Germinal center (tissue), 1 donor: Measurements from ENCODE around the gene SELENOH.
"Not testable (repeated sequence)": the region's sequence is repeated elsewhere in the genome, so short reads cannot be mapped to it uniquely, and the experiment has no call there.

Source experiments
- DNase-seq: peaks from one replicate; pipeline ENCODE4 v3.0.0; 2012; ENCODE audit warnings: mixed read lengths, low spot score

Gene SELENOH

GRCh38 chr11:57741132-57742086, at the start of gene SELENOH:
SELENOH (plus strand) TSS chr11:57741491; CDS start chr11:57741596, 105 bp downstream.
- peak; percentile 90 for DNase-seq

DNA sequence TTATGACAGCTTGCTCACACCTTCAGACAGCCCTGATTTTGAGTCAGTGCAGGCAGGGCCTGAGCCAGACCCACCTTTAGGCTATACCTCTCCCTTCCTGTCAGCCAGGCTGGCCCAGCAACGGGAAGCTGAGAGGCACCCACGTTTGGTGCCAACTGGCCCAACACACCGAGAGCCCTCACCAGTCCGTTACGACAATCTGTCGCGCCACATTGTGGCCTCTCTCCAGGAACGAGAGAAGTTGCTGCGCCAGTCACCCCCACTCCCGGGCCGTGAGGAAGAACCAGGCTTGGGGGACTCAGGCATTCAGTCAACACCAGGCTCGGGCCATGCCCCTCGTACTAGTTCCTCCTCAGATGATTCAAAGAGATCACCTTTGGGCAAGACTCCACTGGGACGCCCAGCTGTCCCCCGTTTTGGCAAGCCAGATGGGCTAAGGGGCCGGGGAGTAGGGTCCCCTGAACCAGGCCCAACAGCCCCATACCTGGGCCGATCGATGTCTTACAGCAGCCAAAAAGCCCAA, 42.4 kb upstream of the SELENOH start:
- DNase-seq, result no peak

DNA sequence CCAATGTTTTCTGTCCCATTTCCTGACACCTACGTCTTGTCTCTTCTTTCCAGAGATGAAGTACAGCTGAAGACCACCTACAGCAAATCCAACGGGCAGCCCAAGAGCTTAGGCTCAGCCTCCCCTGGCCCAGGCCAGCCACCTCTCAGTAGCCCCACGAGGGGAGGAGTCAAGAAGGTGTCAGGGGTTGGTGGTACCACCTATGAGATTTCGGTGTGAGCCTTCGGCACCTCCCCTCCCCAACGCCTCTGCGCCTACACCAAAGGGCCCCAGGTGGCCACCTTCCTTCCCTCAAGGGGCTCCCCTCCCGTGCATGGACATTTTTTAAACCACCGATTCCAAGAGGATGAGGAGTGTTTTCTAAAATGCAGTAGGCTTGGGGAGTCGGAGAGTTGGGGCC, 41.5 kb upstream of the SELENOH start:
- no peak for DNase-seq

DNA sequence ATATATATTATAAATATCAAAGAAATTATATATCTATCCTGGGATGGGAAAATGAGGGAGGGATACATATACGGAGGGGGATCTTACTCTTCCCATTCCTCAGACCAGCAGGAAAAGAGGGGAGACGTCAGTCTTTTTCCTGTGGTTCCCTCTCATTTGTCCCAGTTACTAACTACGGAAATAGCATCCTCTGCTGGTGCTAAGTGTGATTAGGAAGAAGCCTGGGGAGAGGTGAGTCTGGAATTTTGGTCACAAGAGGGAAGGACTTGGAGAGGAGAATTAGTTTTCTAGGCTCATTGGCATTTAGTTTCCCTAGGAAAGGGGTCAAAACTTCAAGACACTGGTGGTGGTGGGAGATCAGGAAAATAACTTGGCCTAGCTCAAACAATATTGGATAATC, 40.9 kb upstream of the SELENOH start:
- DNase-seq, result no peak

DNA sequence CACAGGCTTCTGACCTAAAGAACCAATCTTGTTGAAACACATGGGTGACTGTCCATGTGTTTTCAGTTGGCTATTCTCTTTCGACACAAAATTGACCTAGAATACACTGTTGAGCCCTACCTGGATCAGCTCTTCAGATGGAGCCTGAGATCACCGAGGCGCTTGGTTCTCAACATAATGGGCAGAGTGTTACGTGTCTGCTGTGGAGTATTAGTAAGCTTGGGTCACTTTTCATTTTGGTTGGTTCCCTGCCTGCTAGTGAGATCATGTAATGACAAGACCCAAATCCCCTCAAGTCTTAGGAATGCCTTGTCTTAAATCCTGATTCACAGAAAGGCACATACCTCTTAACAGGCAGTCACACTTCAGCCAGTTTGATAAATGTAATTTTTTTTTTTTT, 38.0 kb upstream of the SELENOH start:
- DNase-seq, result no peak

- DNase-seq, result no peak
Observed at GRCh38 chr11:57704932-57705331, 36.4 kb upstream of the SELENOH start.

- DNase-seq, result not testable (repeated sequence)
Observed at GRCh38 chr11:57705432-57705831, 35.9 kb upstream of the SELENOH start.

- no peak for DNase-seq
Observed at GRCh38 chr11:57709802-57710367, 31.4 kb upstream of the SELENOH start.

DNA sequence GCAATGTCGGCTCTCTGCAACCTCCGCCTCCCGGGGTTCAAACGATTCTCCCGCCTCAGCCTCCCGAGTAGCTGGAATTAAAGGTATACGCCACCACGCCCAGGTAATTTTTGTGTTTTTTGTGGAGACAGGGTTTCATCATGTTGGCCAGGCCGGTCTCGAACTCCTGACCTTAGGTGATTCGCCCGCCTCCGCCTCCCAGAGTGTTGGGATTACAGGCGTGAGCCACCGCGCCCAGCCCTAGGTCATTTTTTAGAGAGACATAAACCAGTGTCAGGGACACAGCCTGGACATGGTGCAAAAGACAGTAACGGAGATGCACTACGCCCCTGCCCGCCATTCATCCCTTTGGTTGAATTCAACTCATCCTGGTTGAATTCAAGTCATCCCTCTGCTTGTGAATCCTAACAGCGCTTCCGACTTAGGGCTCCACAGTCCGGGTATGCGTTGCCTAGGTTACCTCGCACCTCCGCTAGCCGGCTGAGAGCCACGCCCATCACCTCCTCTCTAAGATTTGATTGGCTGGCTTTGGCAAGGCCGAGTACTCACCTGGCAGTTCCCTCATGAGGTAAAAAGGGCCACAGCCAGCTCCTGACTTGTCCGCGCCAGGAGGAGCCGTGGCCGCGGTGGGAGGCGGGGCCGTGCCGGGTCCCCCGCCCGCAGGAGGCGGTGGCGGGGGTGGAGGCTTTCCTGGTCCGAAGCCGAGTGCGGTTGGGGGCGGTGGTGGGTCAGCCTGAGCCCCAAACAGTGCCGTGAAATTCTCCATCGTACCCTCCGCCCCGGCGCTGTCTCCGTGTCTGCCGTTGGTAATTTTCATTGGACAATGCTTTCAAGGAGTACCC, 29.7 kb upstream of the SELENOH start, which contains the start of gene MED19:
Gene MED19 (minus strand): TSS at position 802 of the 842 bp plus-strand sequence. CDS start 36 bp downstream, at position 766.
- peak; percentile 87 for DNase-seq

GRCh38 chr11:57712256-57713150, 28.8 kb upstream of the SELENOH start, which contains the start of gene TMX2:
TMX2 (plus strand) TSS chr11:57712593; CDS start chr11:57712619, 26 bp downstream.
- peak; percentile 93 for DNase-seq

GRCh38 chr11:57713835-57714234, 27.5 kb upstream of the SELENOH start:
- DNase-seq, result no peak

- DNase-seq, result not testable (repeated sequence)
Observed at GRCh38 chr11:57716726-57717125, 24.6 kb upstream of the SELENOH start.

- no peak for DNase-seq
Observed at GRCh38 chr11:57727185-57727584, 14.1 kb upstream of the SELENOH start.

DNA sequence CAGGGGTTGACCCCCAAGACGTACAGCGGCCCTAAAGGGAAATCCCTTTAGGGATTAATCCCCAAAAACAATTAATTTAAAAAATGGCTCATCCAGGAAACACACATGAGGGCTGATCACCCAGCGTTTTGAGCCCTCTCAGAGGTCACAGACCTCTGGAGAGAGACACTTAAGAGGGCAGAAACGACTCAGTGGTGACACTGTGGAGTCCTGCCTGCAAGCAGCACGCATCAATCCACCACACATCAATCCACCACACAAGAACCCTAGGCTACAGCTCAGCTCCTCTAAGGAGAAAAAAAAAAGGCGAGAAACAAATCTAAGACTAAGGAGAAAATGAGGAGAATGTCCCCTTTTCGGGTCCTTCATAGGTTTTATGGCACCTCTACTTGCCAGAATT, 12.5 kb upstream of the SELENOH start:
- no peak for DNase-seq

GRCh38 chr11:57729479-57729878, 11.8 kb upstream of the SELENOH start:
- peak; percentile 26 for DNase-seq

- DNase-seq, result no peak
Observed at GRCh38 chr11:57732661-57733060, 8.6 kb upstream of the SELENOH start.

DNA sequence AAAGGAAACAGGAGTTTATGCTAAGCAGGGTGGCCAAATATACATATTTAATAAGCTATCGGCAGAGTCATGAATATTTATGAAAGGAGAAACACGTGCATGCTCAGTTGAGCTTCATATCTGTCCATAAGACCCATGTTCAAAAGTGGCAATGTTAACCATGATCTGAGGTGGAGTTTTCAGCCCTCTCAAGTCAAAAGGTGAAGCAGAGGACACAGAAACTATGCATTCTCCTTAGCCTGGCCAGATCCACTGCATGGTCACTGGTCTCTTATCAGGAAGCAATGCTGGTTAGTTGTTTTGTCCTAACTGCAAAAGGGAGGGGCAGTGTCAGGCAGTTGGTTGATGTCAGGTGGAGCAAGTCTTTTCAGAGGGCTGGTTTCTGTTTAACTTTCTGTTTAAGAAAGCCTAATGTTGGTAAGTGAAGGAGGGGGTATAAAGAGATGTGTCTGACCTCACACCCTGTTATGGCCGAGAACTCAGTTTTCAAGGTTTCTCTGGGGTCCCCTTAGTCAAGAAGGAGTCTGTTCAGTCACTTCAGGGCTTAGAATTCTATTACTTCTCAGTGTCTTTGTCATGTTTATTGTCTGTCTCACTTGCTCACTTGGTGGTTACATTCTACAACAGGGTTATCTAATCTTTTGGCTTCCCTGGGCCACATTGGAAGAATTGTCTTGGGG, 5.5 kb upstream of the SELENOH start:
- DNase-seq, result no peak

DNA sequence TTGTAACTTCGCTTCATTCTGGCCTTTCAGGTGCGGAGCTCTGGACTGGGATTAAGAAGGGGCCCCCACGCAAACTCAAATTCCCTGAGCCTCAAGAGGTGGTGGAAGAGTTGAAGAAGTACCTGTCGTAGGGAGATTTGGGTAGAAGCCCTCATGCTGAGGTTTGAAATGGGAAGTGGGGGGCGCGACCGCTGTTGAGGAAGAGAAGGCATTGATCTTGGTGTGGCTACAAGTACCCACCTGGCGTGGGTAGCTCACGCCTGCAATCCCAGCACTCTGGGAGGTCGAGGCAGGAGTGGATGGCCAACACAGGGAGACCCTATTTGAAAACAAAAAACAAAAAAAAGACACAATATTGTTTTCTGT, 779 bp downstream of the SELENOH start:
- no peak for DNase-seq

DNA sequence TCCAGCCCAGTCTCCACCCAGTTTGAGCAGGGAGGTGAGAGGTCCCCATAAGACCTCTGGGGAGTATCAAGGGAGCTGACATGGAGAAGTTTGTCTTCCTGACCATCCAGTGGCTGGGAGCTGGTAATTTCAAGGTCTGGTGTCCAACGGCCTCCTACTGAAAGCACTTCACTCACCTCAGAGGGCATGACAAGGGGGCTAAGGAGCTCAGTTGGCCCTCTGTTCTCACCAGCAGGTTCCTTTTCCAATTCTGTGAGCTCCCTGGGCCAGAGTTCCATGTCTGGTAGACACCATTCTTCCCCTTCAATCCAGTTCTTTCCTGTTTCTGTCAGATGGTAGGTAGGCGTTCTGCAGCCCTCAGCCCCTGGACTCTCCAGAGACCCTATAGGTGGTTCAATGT, 3.1 kb downstream of the SELENOH start:
- DNase-seq, result no peak

DNA sequence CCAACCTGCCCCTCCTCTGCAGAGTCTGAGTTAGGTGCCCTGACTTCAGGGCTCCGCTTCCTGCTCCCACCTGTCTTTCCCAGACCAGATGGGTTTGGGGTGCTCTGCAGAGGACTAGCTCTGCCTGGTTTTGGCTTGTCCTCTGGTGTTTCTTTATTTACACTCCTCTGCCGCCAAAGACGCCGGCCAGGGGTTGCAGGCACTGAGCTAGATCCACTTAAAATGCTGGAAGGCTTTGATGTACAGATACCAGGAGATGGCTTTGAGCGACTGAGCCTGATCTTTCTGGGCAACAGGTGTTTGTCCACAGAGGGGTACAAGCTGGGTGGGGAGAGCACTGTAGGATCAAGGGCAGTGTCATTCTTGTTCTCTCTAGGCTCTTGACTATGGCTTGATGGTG, 3.9 kb downstream of the SELENOH start:
- DNase-seq, result no peak
